MM.1S (cell line): ENCODE data around the gene WAS.
"Not testable (repeated sequence)": the region's sequence is repeated elsewhere in the genome, so short reads cannot be mapped to it uniquely, and the experiment has no call there.

Source experiments
- DNase-seq: peaks from one replicate; pipeline ENCODE4 v3.0.0-alpha.2; 2015
- H2AFZ ChIP-seq: fragments of 300-600 bp; sonication (generic); 2 replicates; pipeline ENCODE4 v1.6.0; 2016; ENCODE audit warnings: antibody characterized with exemption, low read length
- H3F3A ChIP-seq: fragments of 300-600 bp; sonication (generic); 2 replicates; pipeline ENCODE4 v1.6.1; 2016; ENCODE audit warnings: mild to moderate bottlenecking, antibody characterized with exemption, low read length, moderate library complexity, mixed read lengths; ENCODE audit not compliant: insufficient read depth
- H3K27ac ChIP-seq: fragments of 300-600 bp; sonication (generic); 2 replicates; pipeline ENCODE4 v1.5.1; 2016; ENCODE audit warnings: mild to moderate bottlenecking, low read length
- H3K27me3 ChIP-seq: fragments of 300-600 bp; sonication (generic); replicated peaks from 2 replicates; pipeline ENCODE4 v1.6.0; 2016; ENCODE audit warnings: low read length; ENCODE audit not compliant: insufficient read depth
- H3K36me3 ChIP-seq: fragments of 300-600 bp; sonication (generic); replicated peaks from 2 replicates; pipeline ENCODE4 v1.6.1; 2016; ENCODE audit warnings: mild to moderate bottlenecking, low read length, mixed read lengths; ENCODE audit not compliant: insufficient read depth
- H3K4me1 ChIP-seq: fragments of 300-600 bp; sonication (generic); 2 replicates; pipeline ENCODE4 v1.6.1; 2016; ENCODE audit warnings: low read length, mixed read lengths
- H3K4me2 ChIP-seq: fragments of 300-600 bp; sonication (generic); 2 replicates; pipeline ENCODE4 v1.6.0; 2016; ENCODE audit warnings: low read depth, low read length
- H3K4me3 ChIP-seq: fragments of 300-600 bp; sonication (generic); 2 replicates; pipeline ENCODE4 v1.5.1; 2016; ENCODE audit warnings: low read length, mixed read lengths
- H3K79me2 ChIP-seq: fragments of 300-600 bp; sonication (generic); 2 replicates; pipeline ENCODE4 v1.6.1; 2016; ENCODE audit warnings: mixed run types, low read length, mixed read lengths
- H3K9ac ChIP-seq: fragments of 300-600 bp; sonication (generic); 2 replicates; pipeline ENCODE4 v1.6.1; 2016; ENCODE audit warnings: low read length, mixed read lengths
- H3K9me2 ChIP-seq: fragments of 300-600 bp; sonication (generic); replicated peaks from 2 replicates; pipeline ENCODE4 v1.6.1; 2016; ENCODE audit warnings: mild to moderate bottlenecking, low read length, mixed read lengths; ENCODE audit not compliant: insufficient read depth
- H3K9me3 ChIP-seq: fragments of 300-600 bp; sonication (generic); replicated peaks from 2 replicates; pipeline ENCODE4 v1.6.1; 2016; ENCODE audit warnings: mild to moderate bottlenecking, low read length, mixed read lengths; ENCODE audit not compliant: insufficient read depth
- H4K20me1 ChIP-seq: fragments of 300-600 bp; sonication (generic); 2 replicates; pipeline ENCODE4 v1.6.1; 2016; ENCODE audit warnings: mild to moderate bottlenecking, low read length, moderate library complexity, mixed read lengths; ENCODE audit not compliant: insufficient read depth
- CTCF ChIP-seq: fragments of 300-600 bp; sonication (generic); IDR thresholded peaks from 2 replicates; pipeline ENCODE4 v1.5.1; 2016; ENCODE audit warnings: antibody characterized with exemption, low read length, mixed read lengths
- EZH2 ChIP-seq: fragments of 300-600 bp; sonication (generic); optimal IDR thresholded peaks from 2 replicates; pipeline ENCODE3; 2017; ENCODE audit warnings: low read depth, mild to moderate bottlenecking, antibody characterized with exemption, low read length, mixed read lengths
- EZH2phosphoT487 ChIP-seq: fragments of 300-600 bp; sonication (generic); IDR thresholded peaks from 2 replicates; pipeline ENCODE4 v1.6.1; 2018; ENCODE audit warnings: antibody characterized with exemption, low read length

WAS gene

GRCh38 chrX:48666649-48667048 is 16.9 kb upstream of the WAS start:
- Histone ChIP-seq H3K27me3 (no peaks in the 10 kb centered on the region), H3K4me1 (no peaks in the 10 kb centered on the region), H2AFZ (no peak overlapping the region), H3K79me2 (no peaks in the 10 kb centered on the region), H4K20me1 (no peaks in the 10 kb centered on the region), H3K4me2 (no peak overlapping the region), H3K9me2 (no peaks in the 10 kb centered on the region), H3F3A (no peaks in the 10 kb centered on the region), H3K9ac (no peak overlapping the region), H3K36me3 (no peaks in the 10 kb centered on the region), H3K27ac (no peak overlapping the region), H3K4me3 (no peak overlapping the region), H3K9me3 (no peaks in the 10 kb centered on the region)
- TF ChIP-seq EZH2phosphoT487: no peak
- no peak for TF ChIP-seq CTCF
- no peak for TF ChIP-seq EZH2
- no peak for DNase-seq

GRCh38 chrX:48667509-48667908 is 16.1 kb upstream of the WAS start:
- H2AFZ ChIP-seq: no peak overlapping the region
- DNase-seq: no peak
- no peaks in the 10 kb centered on the region for H4K20me1 ChIP-seq
- H3K4me2 ChIP-seq: no peak overlapping the region
- H3K27ac ChIP-seq: no peak overlapping the region
- no peaks in the 10 kb centered on the region for H3K27me3 ChIP-seq
- H3K9me3 ChIP-seq: no peaks in the 10 kb centered on the region
- no peaks in the 10 kb centered on the region for H3K36me3 ChIP-seq
- no peak overlapping the region for H3K4me3 ChIP-seq
- H3K9ac ChIP-seq: no peak overlapping the region
- H3F3A ChIP-seq: no peaks in the 10 kb centered on the region
- H3K4me1 ChIP-seq: no peaks in the 10 kb centered on the region
- TF ChIP-seq EZH2phosphoT487 (no peak), EZH2 (no peak), CTCF (no peak)
- H3K79me2 ChIP-seq: no peaks in the 10 kb centered on the region
- H3K9me2 ChIP-seq: no peaks in the 10 kb centered on the region

GRCh38 chrX:48668187-48668586 is 15.4 kb upstream of the WAS start:
- not testable (repeated sequence) for H3K4me1 ChIP-seq, H3K9me3 ChIP-seq, H3K9ac ChIP-seq, H4K20me1 ChIP-seq, DNase-seq, H3K4me3 ChIP-seq, H2AFZ ChIP-seq, H3K27ac ChIP-seq, H3K36me3 ChIP-seq, H3K9me2 ChIP-seq, H3F3A ChIP-seq, H3K27me3 ChIP-seq, H3K79me2 ChIP-seq, H3K4me2 ChIP-seq

- peak; percentile 88 for DNase-seq
- H3K79me2 ChIP-seq: no peaks in the 10 kb centered on the region; the same call in 1 of the 2 replicates
- H3F3A ChIP-seq: no peaks in the 10 kb centered on the region
- H4K20me1 ChIP-seq: no peaks in the 10 kb centered on the region
- peak overlapping the region; percentile 77 for H3K9ac ChIP-seq
- H3K9me3 ChIP-seq: no peaks in the 10 kb centered on the region
- peak overlapping the region; percentile 64 for H2AFZ ChIP-seq
- H3K4me3 ChIP-seq: peak overlapping the region; percentile 83
- H3K36me3 ChIP-seq: no peaks in the 10 kb centered on the region
- H3K9me2 ChIP-seq: no peaks in the 10 kb centered on the region
- H3K4me1 ChIP-seq: no peaks in the 10 kb centered on the region
- H3K27me3 ChIP-seq: no peaks in the 10 kb centered on the region
- peak overlapping the region; percentile 74 for H3K4me2 ChIP-seq
- TF ChIP-seq EZH2 (no peak), EZH2phosphoT487 (no peak), CTCF (no peak)
- H3K27ac ChIP-seq: peak overlapping the region; percentile 66
Observed at GRCh38 chrX:48676106-48676892, 7.3 kb upstream of the WAS start.
